Calu3 (cell line): Measurements from ENCODE around the gene ZFP36L2. TPM values are rescaled to one million over a fixed set of nuclear protein-coding genes. Genes with fewer than 3 reads are reported as not detected.

ENCODE experiments used
- BruUV-seq: library from RNA; stranded (reverse); fragments of 400-500 nt; replicated peaks from 2 replicates; lab custom pipeline; 2021; lab: Mats Ljungman, UMichigan
- CTCF ChIA-PET: fragments of 300-600 bp; sonication (Branson Sonifier 250); formaldehyde crosslinking; loops from one replicate; lab custom pipeline; 2022; ENCODE audit warnings: antibody characterized with exemption; lab: Charles Lee
- DNase-seq: peaks from one replicate; pipeline ENCODE4 v3.0.0; 2022
- H3K27ac Mint-ChIP-seq: one replicate; pipeline ENCODE4 v1.8.0; 2022; ENCODE audit warnings: mixed read lengths; ENCODE audit not compliant: unreplicated experiment
- H3K27me3 Mint-ChIP-seq: one replicate; pipeline ENCODE4 v1.8.0; 2022; ENCODE audit warnings: mixed read lengths; ENCODE audit not compliant: unreplicated experiment
- H3K36me3 Mint-ChIP-seq: one replicate; pipeline ENCODE4 v1.8.0; 2022; ENCODE audit warnings: mild to moderate bottlenecking, moderate library complexity, mixed read lengths; ENCODE audit not compliant: insufficient read depth, unreplicated experiment
- H3K4me1 Mint-ChIP-seq: one replicate; pipeline ENCODE4 v1.8.0; 2022; ENCODE audit warnings: mild to moderate bottlenecking, low read depth, mixed read lengths; ENCODE audit not compliant: unreplicated experiment
- H3K4me3 Mint-ChIP-seq: one replicate; pipeline ENCODE4 v1.8.0; 2022; ENCODE audit warnings: mild to moderate bottlenecking, low read depth, moderate library complexity, mixed read lengths; ENCODE audit not compliant: unreplicated experiment
- H3K9me3 Mint-ChIP-seq: one replicate; pipeline ENCODE4 v1.8.0; 2022; ENCODE audit warnings: low read depth, mixed read lengths; ENCODE audit not compliant: unreplicated experiment
- intact Hi-C: fragments of 100-400 bp; cut with micrococcal nuclease; formaldehyde crosslinking; loops from one replicate; pipeline ENCODE4 v1.10.0; 2022; ENCODE audit not compliant: unreplicated experiment
- total RNA-seq: library from RNA; stranded (reverse); gene quantifications from 2 replicates; pipeline ENCODE4 v1.2.3, GENCODE V29; 2022
- TF ChIP-seq, protein P1 (sequence below): fragments of 200-600 bp; IDR thresholded peaks from one replicate; pipeline ENCODE4 v1.8.0; 2022; ENCODE audit warnings: antibody characterized with exemption; ENCODE audit not compliant: unreplicated experiment

Gene ZFP36L2
- total RNA-seq, 1 experiment from 2014 or later, result 90.7 TPM

DNA sequence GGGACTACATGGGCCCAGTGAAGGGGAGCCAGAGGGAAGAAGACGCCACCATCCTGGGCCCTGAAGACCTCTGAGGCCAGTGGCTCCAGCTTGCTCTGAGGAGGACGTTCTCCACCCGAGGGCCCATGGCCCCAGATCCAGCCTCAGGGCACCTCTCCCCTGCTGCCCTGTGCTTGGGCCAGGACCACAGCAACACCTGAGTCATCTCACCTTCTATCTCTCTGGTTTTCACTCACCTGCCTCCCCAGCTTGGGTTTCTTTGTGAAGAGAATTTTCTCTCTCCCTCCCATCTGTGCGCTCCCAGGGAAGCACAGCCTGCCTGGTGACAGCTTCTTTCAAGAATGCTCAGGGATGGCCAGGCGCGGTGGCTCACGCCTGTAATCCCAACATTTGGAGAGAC lies 19.8 kb downstream of the ZFP36L2 start:
- CTCF ChIA-PET, result interaction anchor here (0.7 to 1.3 kb wide), 2 partner anchors 73 to 110 kb away, joined by 3 to 4 read pairs; no protein-coding TSS in a partner anchor
- no peaks in the 10 kb centered on the region for H3K27me3 Mint-ChIP-seq
- no peaks in the 10 kb centered on the region for H3K36me3 Mint-ChIP-seq
- H3K4me1 Mint-ChIP-seq, result peaks cover 38% of the 10 kb centered on the region
- no peak overlapping the region for H3K4me3 Mint-ChIP-seq
- H3K27ac Mint-ChIP-seq, result no peak overlapping the region
- DNase-seq, result no peak
- no peaks in the 10 kb centered on the region for H3K9me3 Mint-ChIP-seq
- intact Hi-C loops, result no loop called here
- TF ChIP-seq, protein P1, sequence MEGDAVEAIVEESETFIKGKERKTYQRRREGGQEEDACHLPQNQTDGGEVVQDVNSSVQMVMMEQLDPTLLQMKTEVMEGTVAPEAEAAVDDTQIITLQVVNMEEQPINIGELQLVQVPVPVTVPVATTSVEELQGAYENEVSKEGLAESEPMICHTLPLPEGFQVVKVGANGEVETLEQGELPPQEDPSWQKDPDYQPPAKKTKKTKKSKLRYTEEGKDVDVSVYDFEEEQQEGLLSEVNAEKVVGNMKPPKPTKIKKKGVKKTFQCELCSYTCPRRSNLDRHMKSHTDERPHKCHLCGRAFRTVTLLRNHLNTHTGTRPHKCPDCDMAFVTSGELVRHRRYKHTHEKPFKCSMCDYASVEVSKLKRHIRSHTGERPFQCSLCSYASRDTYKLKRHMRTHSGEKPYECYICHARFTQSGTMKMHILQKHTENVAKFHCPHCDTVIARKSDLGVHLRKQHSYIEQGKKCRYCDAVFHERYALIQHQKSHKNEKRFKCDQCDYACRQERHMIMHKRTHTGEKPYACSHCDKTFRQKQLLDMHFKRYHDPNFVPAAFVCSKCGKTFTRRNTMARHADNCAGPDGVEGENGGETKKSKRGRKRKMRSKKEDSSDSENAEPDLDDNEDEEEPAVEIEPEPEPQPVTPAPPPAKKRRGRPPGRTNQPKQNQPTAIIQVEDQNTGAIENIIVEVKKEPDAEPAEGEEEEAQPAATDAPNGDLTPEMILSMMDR, result no peak
- no TSS peak for BruUV-seq

DNA sequence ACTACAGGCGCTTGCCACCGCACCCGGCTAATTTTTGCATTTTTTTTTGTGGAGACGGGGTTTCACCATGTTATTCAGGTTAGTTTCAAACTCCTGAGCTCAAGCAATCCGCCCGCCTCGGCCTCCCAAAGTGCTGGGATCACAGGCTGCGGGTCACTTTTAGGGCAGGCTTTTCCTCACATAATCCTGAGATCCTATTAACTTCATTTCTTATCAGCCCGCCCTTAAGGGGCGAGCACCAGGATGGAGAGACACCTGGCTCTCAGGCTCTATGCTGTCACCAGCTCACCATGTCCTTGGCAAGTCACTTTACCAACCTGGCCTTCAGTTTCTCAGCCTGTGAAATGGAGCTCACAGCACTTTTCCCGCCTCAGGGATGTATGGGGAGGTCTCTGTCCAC lies 23.0 kb downstream of the ZFP36L2 start:
- CTCF ChIA-PET, result interaction anchor here (0.5 kb wide), 1 partner anchor 358 kb away, joined by 3 read pairs; no protein-coding TSS in a partner anchor
- H3K9me3 Mint-ChIP-seq, result no peaks in the 10 kb centered on the region
- intact Hi-C loops, result no loop called here
- H3K27ac Mint-ChIP-seq, result no peak overlapping the region
- peaks cover 39% of the 10 kb centered on the region for H3K4me1 Mint-ChIP-seq
- TF ChIP-seq, protein P1, result no peak
- H3K4me3 Mint-ChIP-seq, result no peak overlapping the region
- H3K27me3 Mint-ChIP-seq, result no peaks in the 10 kb centered on the region
- DNase-seq, result no peak
- peaks cover 5% of the 10 kb centered on the region for H3K36me3 Mint-ChIP-seq
- no TSS peak for BruUV-seq

- no peaks in the 10 kb centered on the region for H3K9me3 Mint-ChIP-seq
- TF ChIP-seq, protein P1, result no peak
- no peak overlapping the region for H3K27ac Mint-ChIP-seq
- peaks cover 34% of the 10 kb centered on the region for H3K4me1 Mint-ChIP-seq
- intact Hi-C loops, result no loop called here
- CTCF ChIA-PET, result no interaction called here
- no peak for DNase-seq
- no TSS peak for BruUV-seq
- H3K27me3 Mint-ChIP-seq, result no peaks in the 10 kb centered on the region
- H3K4me3 Mint-ChIP-seq, result no peak overlapping the region
- H3K36me3 Mint-ChIP-seq, result peaks cover 5% of the 10 kb centered on the region
Measured at GRCh38 chr2:43202289-43202688, 24.1 kb downstream of the ZFP36L2 start.

- no peak for DNase-seq
- Mint-ChIP-seq H3K27ac (no peak overlapping the region), H3K9me3 (no peaks in the 10 kb centered on the region), H3K4me3 (no peak overlapping the region), H3K36me3 (peaks cover 5% of the 10 kb centered on the region), H3K27me3 (no peaks in the 10 kb centered on the region), H3K4me1 (peaks cover 38% of the 10 kb centered on the region)
- CTCF ChIA-PET, result no interaction called here
- intact Hi-C loops, result no loop called here
- TF ChIP-seq, protein P1, result no peak
- no TSS peak for BruUV-seq
Measured at GRCh38 chr2:43201497-43201896, 24.9 kb downstream of the ZFP36L2 start.
